GM12878 (cell line): ENCODE results near the gene ENOX1. TPM values are rescaled to one million over a fixed set of nuclear protein-coding genes. Genes with fewer than 3 reads are reported as not detected.

Experiments
- ATAC-seq: fragments of 200-7000 bp; cut with Tn5 transposase; 3 replicates; pipeline ENCODE4 v1.9.1; 2020; ENCODE audit warnings: mild to moderate bottlenecking, moderate library complexity
- BruUV-seq: library from RNA; stranded (reverse); fragments of 400-500 nt; replicated peaks from 2 replicates; lab custom pipeline; 2021; lab: Mats Ljungman, UMichigan
- CTCF ChIA-PET: fragments of 300-600 bp; sonication (Branson Sonifier 250); formaldehyde crosslinking; extraction: SDS; loops from one replicate; lab custom pipeline; 2021; ENCODE audit warnings: inconsistent platforms; lab: Yijun Ruan, JAX
- POLR2A ChIA-PET: fragments of 350-600 bp; formaldehyde crosslinking; extraction: SDS; loops from one replicate; lab custom pipeline; 2021; ENCODE audit warnings: inconsistent platforms; lab: Charles Lee
- RAD21 ChIA-PET: fragments of 300-600 bp; sonication (Branson Sonifier 250); formaldehyde crosslinking; loops from one replicate; lab custom pipeline; 2023; ENCODE audit warnings: antibody characterized with exemption; ENCODE audit not compliant: unreplicated experiment; lab: Charles Lee
- SMC1A ChIA-PET: fragments of 300-600 bp; sonication (Branson Sonifier 250); formaldehyde crosslinking; loops from one replicate; lab custom pipeline; 2023; ENCODE audit not compliant: unreplicated experiment, uncharacterized antibody; lab: Charles Lee
- DNase-seq: peaks from one replicate; pipeline ENCODE4 v3.0.0-alpha.2; 2011; ENCODE audit warnings: low read depth, low spot score
- FAIRE-seq: peaks from 3 replicates; lab custom pipeline; 2011; peaks lifted over from hg19 to GRCh38; lab: Jason Lieb, UNC
- H2AFZ ChIP-seq: 2 replicates; pipeline ENCODE4 v1.6.0; 2011; ENCODE audit warnings: low read depth, low read length, control low read depth; ENCODE audit not compliant: control insufficient read depth
- H3K27ac ChIP-seq: 2 replicates; pipeline ENCODE4 v1.5.1; 2011; ENCODE audit warnings: control low read depth; ENCODE audit not compliant: control insufficient read depth, insufficient read depth
- H3K27me3 ChIP-seq, 2 experiments: replicated peaks in 1 of 2; 2 replicates each; pipeline versions ENCODE4 v1.6.0 to v1.6.1; 2011; ENCODE audit warnings: low read length in 1 of 2; ENCODE audit not compliant: control insufficient read depth in 2 of 2, insufficient read depth in 2 of 2
- H3K36me3 ChIP-seq, 2 experiments: 2 replicates each; pipeline ENCODE4 v1.5.1; 2011; ENCODE audit warnings: low read length in 1 of 2; ENCODE audit not compliant: control insufficient read depth in 2 of 2, insufficient read depth in 2 of 2
- H3K4me1 ChIP-seq: 2 replicates; pipeline ENCODE4 v1.6.1; 2011; ENCODE audit warnings: mild to moderate bottlenecking, low read length, moderate library complexity, mixed read lengths; ENCODE audit not compliant: control insufficient read depth, insufficient read depth
- H3K4me2 ChIP-seq: 2 replicates; pipeline ENCODE4 v1.6.0; 2011; ENCODE audit warnings: control low read depth; ENCODE audit not compliant: control insufficient read depth, insufficient read depth
- H3K4me3 ChIP-seq: fragments of 200-600 bp; sonication (generic); 2 replicates; pipeline ENCODE4 v1.5.1; 2016
- H3K79me2 ChIP-seq: 2 replicates; pipeline ENCODE4 v1.6.0; 2011; ENCODE audit warnings: low read length; ENCODE audit not compliant: control insufficient read depth, insufficient read depth
- H3K9ac ChIP-seq: 2 replicates; pipeline ENCODE4 v1.8.0; 2011; ENCODE audit warnings: low read length, control low read depth, mixed read lengths; ENCODE audit not compliant: control insufficient read depth, insufficient read depth
- H3K9me3 ChIP-seq: replicated peaks from 3 replicates; pipeline ENCODE4 v1.5.1; 2011; ENCODE audit warnings: mild to moderate bottlenecking, low read length; ENCODE audit not compliant: control insufficient read depth, insufficient read depth
- H4K20me1 ChIP-seq: 2 replicates; pipeline ENCODE4 v1.6.0; 2011; ENCODE audit not compliant: control insufficient read depth, insufficient read depth
- CEBPB ChIP-seq, 2 experiments: fragments of 150-350 bp in 1 of 2; IDR thresholded peaks; 2 replicates each; pipeline ENCODE4 v1.6.1; 2012 to 2014; ENCODE audit warnings: low read depth in 2 of 2, low read length in 2 of 2, borderline replicate concordance in 1 of 2, inconsistent platforms in 1 of 2
- CHD1 ChIP-seq: IDR thresholded peaks from 2 replicates; pipeline ENCODE4 v1.6.1; 2012; ENCODE audit warnings: low read depth, low read length, improper control_type of control experiment
- DPF2 ChIP-seq: fragments of 450-650 bp; IDR thresholded peaks from 2 replicates; pipeline ENCODE4 v1.6.1; 2017; ENCODE audit warnings: mild to moderate bottlenecking
- NBN ChIP-seq: fragments of 450-650 bp; IDR thresholded peaks from 2 replicates; pipeline ENCODE4 v1.6.1; 2016
- RAD21 ChIP-seq: IDR thresholded peaks from 2 replicates; pipeline ENCODE4 v1.6.1; 2011; ENCODE audit warnings: mild to moderate bottlenecking, low read depth, low read length, moderate library complexity; ENCODE audit not compliant: insufficient read depth
- SKIL ChIP-seq: fragments of 450-650 bp; IDR thresholded peaks from 2 replicates; pipeline ENCODE4 v1.6.1; 2017; ENCODE audit warnings: mild to moderate bottlenecking, low read depth, inconsistent platforms; ENCODE audit not compliant: poor library complexity, severe bottlenecking
- YY1 ChIP-seq: IDR thresholded peaks from 2 replicates; pipeline ENCODE4 v1.6.1; 2011; ENCODE audit warnings: low read depth, mild to moderate bottlenecking, low read length
- WGBS: methylation state at CpG from one replicate; pipeline ENCODE4 v1.1.6; 2016; ENCODE audit warnings: low lambda C conversion rate; ENCODE audit not compliant: insufficient replicate concordance, insufficient coverage; ENCODE audit errors: missing lambda C conversion rate; 5-methylcytosine and 5-hydroxymethylcytosine counted together
- in situ Hi-C: fragments of 300-500 bp; cut with MboI; formaldehyde crosslinking; loops from 9 replicates; pipeline ENCODE4 v1.14.3; 2018; ENCODE audit warnings: mixed read lengths
- intact Hi-C: fragments of 100-400 bp; cut with micrococcal nuclease; formaldehyde crosslinking; loops from one replicate; pipeline ENCODE4 v1.14.2; 2022; ENCODE audit not compliant: unreplicated experiment
- polyA plus RNA-seq, 11 experiments: library from polyadenylated mRNA; depleted of rRNA in 4 of 11; unstranded in 6 of 11; stranded (reverse) in 5 of 11; fragments of >200 nt; fragmentation: Nextera tagmentation in 4 of 11; fragmentation: Illumina TruSeq in 1 of 11; extraction: Ambion mirVana in 4 of 11; extraction: Trizol in 1 of 11; gene quantifications; 1 replicate in 1 of 11; 2 replicates in 10 of 11; pipeline versions ENCODE4 v1.2.1 to v1.2.3, GENCODE V29; 2011 to 2016; ENCODE audit warnings: inconsistent platforms in 2 of 11, missing spikeins in 2 of 11, low read depth in 1 of 11
- total RNA-seq, 4 experiments: library from RNA; depleted of rRNA in 3 of 4; stranded (reverse); fragments of >200 nt in 3 of 4; fragmentation: Illumina TruSeq in 1 of 4; extraction: Trizol in 1 of 4; gene quantifications; 2 replicates each; pipeline versions ENCODE4 v1.2.1 to v1.2.3, GENCODE V29; 2013 to 2021
- TF ChIP-seq, protein P1 (sequence below): fragments of 450-650 bp; IDR thresholded peaks from 2 replicates; pipeline ENCODE4 v1.6.1; 2017; ENCODE audit warnings: low read depth, mild to moderate bottlenecking, moderate library complexity
- TF ChIP-seq, protein P2 (sequence below): fragments of 450-650 bp; formaldehyde crosslinking; IDR thresholded peaks from 2 replicates; pipeline ENCODE4 v1.5.0; 2022; ENCODE audit warnings: mild to moderate bottlenecking, missing genetic modification characterization
- TF ChIP-seq, protein P3 (sequence below), 3 experiments: IDR thresholded peaks in 2 of 3; conservative IDR thresholded peaks in 1 of 3; 2 replicates each; pipeline ENCODE4 v1.5.1; 2011; ENCODE audit warnings: low read depth in 3 of 3, low read length in 3 of 3, mild to moderate bottlenecking in 3 of 3, control low read depth in 2 of 3, moderate library complexity in 2 of 3, inconsistent platforms in 1 of 3, mixed read lengths in 1 of 3; ENCODE audit not compliant: control insufficient read depth in 2 of 3, insufficient read depth in 1 of 3; ENCODE audit errors: extremely low read depth in 1 of 3
- TF ChIP-seq, protein P4 (sequence below): IDR thresholded peaks from 2 replicates; pipeline ENCODE4 v1.6.1; 2012; ENCODE audit warnings: low read depth, low read length, improper control_type of control experiment

Gene ENOX1
- total and polyA plus RNA-seq, 10 of the 15 experiments (the other 5 are each of a cell fraction or from before 2014, with no cell fraction given), result 0.11 to 0.26 (median 0.15) TPM

GRCh38 chr13:43195551-43195950 lies 591.2 kb downstream of the ENOX1 start (continued):
- peak; percentile 43 for TF ChIP-seq RAD21

DNA sequence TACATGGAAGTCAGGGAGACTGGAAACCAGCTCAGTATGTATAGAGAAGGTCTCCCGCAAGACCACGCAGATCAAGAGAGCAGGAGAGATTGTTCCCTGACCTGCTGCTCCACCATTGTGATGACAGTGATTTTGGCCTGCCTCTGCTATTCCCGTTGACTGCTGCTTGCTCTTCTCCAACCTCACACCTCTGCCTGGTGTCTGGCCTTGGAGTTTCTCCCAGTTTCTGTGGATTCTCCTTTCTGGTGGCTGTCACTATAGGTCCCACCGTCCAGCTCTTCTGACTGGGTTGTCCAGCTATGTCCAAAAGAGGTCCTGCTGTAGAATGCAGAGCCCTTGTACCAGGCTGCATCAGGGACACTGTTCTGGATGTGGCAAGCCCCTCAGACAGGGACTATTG lies 591.7 kb downstream of the ENOX1 start:
- intact Hi-C loops, result loop anchor here (10.0 kb wide), 1 partner anchor 610 kb away; no protein-coding TSS in a partner anchor
- Histone ChIP-seq H3K4me2 (no peak overlapping the region), H3K4me1 (no peaks in the 10 kb centered on the region), H3K27ac (no peak overlapping the region), H3K9me3 (no peaks in the 10 kb centered on the region), H3K27me3 (no peaks in the 10 kb centered on the region), H3K79me2 (no peaks in the 10 kb centered on the region), H3K4me3 (no peak overlapping the region), H3K36me3 (no peaks in the 10 kb centered on the region), H3K9ac (no peak overlapping the region), H2AFZ (no peak overlapping the region), H4K20me1 (no peaks in the 10 kb centered on the region)
- CTCF ChIA-PET, result interaction anchor here (1.2 to 1.3 kb wide), 2 partner anchors 22 to 225 kb away, joined by 3 read pairs; no protein-coding TSS in a partner anchor
- no peak for FAIRE-seq
- no TSS peak for BruUV-seq
- WGBS, result 53% methylated on average over 4 of the region's 4 CpGs
- SMC1A ChIA-PET, result interaction anchor here (4.6 kb wide), 1 partner anchor 608 kb away, joined by 13 read pairs; no protein-coding TSS in a partner anchor
- no peak for DNase-seq
- RAD21 ChIA-PET, result interaction anchor here (1.3 kb wide), 1 partner anchor 150 kb away, joined by 3 read pairs; no protein-coding TSS in a partner anchor
- no peak for ATAC-seq
- in situ Hi-C loops, result no loop called here
- POLR2A ChIA-PET, result no interaction called here
- no peak for TF ChIP-seq NBN
- TF ChIP-seq, protein P1, sequence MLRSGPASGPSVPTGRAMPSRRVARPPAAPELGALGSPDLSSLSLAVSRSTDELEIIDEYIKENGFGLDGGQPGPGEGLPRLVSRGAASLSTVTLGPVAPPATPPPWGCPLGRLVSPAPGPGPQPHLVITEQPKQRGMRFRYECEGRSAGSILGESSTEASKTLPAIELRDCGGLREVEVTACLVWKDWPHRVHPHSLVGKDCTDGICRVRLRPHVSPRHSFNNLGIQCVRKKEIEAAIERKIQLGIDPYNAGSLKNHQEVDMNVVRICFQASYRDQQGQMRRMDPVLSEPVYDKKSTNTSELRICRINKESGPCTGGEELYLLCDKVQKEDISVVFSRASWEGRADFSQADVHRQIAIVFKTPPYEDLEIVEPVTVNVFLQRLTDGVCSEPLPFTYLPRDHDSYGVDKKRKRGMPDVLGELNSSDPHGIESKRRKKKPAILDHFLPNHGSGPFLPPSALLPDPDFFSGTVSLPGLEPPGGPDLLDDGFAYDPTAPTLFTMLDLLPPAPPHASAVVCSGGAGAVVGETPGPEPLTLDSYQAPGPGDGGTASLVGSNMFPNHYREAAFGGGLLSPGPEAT, result no peak
- no peak for TF ChIP-seq CEBPB (IDR thresholded peaks at IDR 0.05; ENCODE audit: borderline replicate concordance in 1 of 2, low read depth in 2 of 2, low read length in 2 of 2)
- TF ChIP-seq YY1, result no peak
- TF ChIP-seq, protein P2, sequence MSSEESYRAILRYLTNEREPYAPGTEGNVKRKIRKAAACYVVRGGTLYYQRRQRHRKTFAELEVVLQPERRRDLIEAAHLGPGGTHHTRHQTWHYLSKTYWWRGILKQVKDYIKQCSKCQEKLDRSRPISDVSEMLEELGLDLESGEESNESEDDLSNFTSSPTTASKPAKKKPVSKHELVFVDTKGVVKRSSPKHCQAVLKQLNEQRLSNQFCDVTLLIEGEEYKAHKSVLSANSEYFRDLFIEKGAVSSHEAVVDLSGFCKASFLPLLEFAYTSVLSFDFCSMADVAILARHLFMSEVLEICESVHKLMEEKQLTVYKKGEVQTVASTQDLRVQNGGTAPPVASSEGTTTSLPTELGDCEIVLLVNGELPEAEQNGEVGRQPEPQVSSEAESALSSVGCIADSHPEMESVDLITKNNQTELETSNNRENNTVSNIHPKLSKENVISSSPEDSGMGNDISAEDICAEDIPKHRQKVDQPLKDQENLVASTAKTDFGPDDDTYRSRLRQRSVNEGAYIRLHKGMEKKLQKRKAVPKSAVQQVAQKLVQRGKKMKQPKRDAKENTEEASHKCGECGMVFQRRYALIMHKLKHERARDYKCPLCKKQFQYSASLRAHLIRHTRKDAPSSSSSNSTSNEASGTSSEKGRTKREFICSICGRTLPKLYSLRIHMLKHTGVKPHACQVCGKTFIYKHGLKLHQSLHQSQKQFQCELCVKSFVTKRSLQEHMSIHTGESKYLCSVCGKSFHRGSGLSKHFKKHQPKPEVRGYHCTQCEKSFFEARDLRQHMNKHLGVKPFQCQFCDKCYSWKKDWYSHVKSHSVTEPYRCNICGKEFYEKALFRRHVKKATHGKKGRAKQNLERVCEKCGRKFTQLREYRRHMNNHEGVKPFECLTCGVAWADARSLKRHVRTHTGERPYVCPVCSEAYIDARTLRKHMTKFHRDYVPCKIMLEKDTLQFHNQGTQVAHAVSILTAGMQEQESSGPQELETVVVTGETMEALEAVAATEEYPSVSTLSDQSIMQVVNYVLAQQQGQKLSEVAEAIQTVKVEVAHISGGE, result no peak
- TF ChIP-seq CHD1, result no peak
- TF ChIP-seq SKIL, result no peak
- TF ChIP-seq, protein P3, sequence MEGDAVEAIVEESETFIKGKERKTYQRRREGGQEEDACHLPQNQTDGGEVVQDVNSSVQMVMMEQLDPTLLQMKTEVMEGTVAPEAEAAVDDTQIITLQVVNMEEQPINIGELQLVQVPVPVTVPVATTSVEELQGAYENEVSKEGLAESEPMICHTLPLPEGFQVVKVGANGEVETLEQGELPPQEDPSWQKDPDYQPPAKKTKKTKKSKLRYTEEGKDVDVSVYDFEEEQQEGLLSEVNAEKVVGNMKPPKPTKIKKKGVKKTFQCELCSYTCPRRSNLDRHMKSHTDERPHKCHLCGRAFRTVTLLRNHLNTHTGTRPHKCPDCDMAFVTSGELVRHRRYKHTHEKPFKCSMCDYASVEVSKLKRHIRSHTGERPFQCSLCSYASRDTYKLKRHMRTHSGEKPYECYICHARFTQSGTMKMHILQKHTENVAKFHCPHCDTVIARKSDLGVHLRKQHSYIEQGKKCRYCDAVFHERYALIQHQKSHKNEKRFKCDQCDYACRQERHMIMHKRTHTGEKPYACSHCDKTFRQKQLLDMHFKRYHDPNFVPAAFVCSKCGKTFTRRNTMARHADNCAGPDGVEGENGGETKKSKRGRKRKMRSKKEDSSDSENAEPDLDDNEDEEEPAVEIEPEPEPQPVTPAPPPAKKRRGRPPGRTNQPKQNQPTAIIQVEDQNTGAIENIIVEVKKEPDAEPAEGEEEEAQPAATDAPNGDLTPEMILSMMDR (IDR thresholded peaks at IDR 0.05 in 2 of 3, conservative IDR thresholded peaks at IDR 0.05 in 1 of 3; ENCODE audit: control insufficient read depth in 2 of 3, extremely low read depth in 1 of 3, insufficient read depth in 1 of 3, low read depth in 3 of 3, low read length in 3 of 3), result no peak
- no peak for TF ChIP-seq DPF2
- TF ChIP-seq, protein P4, sequence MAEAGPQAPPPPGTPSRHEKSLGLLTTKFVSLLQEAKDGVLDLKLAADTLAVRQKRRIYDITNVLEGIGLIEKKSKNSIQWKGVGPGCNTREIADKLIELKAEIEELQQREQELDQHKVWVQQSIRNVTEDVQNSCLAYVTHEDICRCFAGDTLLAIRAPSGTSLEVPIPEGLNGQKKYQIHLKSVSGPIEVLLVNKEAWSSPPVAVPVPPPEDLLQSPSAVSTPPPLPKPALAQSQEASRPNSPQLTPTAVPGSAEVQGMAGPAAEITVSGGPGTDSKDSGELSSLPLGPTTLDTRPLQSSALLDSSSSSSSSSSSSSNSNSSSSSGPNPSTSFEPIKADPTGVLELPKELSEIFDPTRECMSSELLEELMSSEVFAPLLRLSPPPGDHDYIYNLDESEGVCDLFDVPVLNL, result no peak
